Psoas muscle (tissue), 8 donors: ENCODE results near the gene HEPACAM. TPM values are rescaled to one million over a fixed set of nuclear protein-coding genes. Genes with fewer than 3 reads are reported as not detected.

ENCODE experiments used
- ATAC-seq, 4 donors: fragments of 200-7000 bp; cut with Tn5 transposase; one replicate each; pipeline ENCODE4 v1.9.1; 2020; ENCODE audit warnings: moderate library complexity in 3 of 4, mild to moderate bottlenecking in 2 of 4
- DNase-seq, 2 donors: peaks; one replicate each; pipeline ENCODE4 v3.0.0-alpha.2; 2020
- H3K27ac ChIP-seq: fragments of 200-600 bp; one replicate; pipeline ENCODE4 v1.8.0; 2022
- H3K27me3 ChIP-seq, 3 donors: fragments of 200-600 bp in 1 of 3; one replicate each; pipeline versions ENCODE4 v1.6.1 to v1.8.0; 2013 to 2022; ENCODE audit warnings: low read length in 2 of 3, mild to moderate bottlenecking in 2 of 3, moderate library complexity in 1 of 3; ENCODE audit not compliant: insufficient read depth in 3 of 3
- H3K36me3 ChIP-seq, 2 donors: fragments of 200-600 bp in 1 of 2; one replicate each; pipeline versions ENCODE4 v1.6.1 to v1.8.0; 2013 to 2022; ENCODE audit warnings: low read depth in 1 of 2, mild to moderate bottlenecking in 1 of 2, moderate library complexity in 1 of 2; ENCODE audit not compliant: insufficient read depth in 1 of 2
- H3K4me1 ChIP-seq: fragments of 200-600 bp; one replicate; pipeline ENCODE4 v1.8.0; 2022
- H3K4me3 ChIP-seq: fragments of 200-600 bp; one replicate; pipeline ENCODE4 v1.8.0; 2022; ENCODE audit warnings: mild to moderate bottlenecking
- H3K9me3 ChIP-seq: fragments of 200-600 bp; one replicate; pipeline ENCODE4 v1.8.0; 2022
- CTCF ChIP-seq: fragments of 200-600 bp; IDR thresholded peaks from one replicate; pipeline ENCODE4 v1.8.0; 2022; ENCODE audit warnings: antibody characterized with exemption
- WGBS, 3 donors: extraction: QIAGEN DNeasy Blood & Tissue Kit; methylation state at CpG; one replicate each; pipeline versions ENCODE4 v1.1.6 to v1.1.7; 2013; 5-methylcytosine and 5-hydroxymethylcytosine counted together
- intact Hi-C, 2 donors: fragments of 100-400 bp; cut with DNase I; formaldehyde crosslinking; loops; one replicate each; pipeline versions ENCODE4 v1.11.0 to v1.14.2; 2022
- polyA plus RNA-seq, 3 donors: library from polyadenylated mRNA; stranded (reverse); fragments of 200-250 nt; gene quantifications; one replicate each; pipeline ENCODE4 v1.2.3, GENCODE V29; 2013
- total RNA-seq, 4 donors: library from RNA; stranded (reverse); fragmentation: NEBNext Ultra II Directional in 2 of 4; extraction: Animal tissue kit (Norgen Biotek cat#: 25700) in 2 of 4; gene quantifications; one replicate each; pipeline versions ENCODE4 v1.2.1 to v1.2.4, GENCODE V29; 2021 to 2023
- donor health status: healthy with polysubstance abuse.
- donor health status: DM: no; HTN: no; CAD: no; lungs with moderate emphysema.
- donor health status: Bipolar disorder and iron deficiency.
- donor health status: healthy.
- donor health status: DM: yes; HTN: yes; CAD: no.
- donor health status: DM: no; HTN: no; CAD: no.
- donor health status: DM: no; HTN: no; CAD: no.
- donor health status: DM: yes; HTN: yes; CAD: no.

The HEPACAM gene
- total and polyA plus RNA-seq, 7 donors, result 0.05 to 0.25 (median 0.07) TPM; not detected in 2

GRCh38 chr11:124873951-124874350 is 61.9 kb downstream of the HEPACAM start:
- ATAC-seq, result no peak
- Histone ChIP-seq H3K36me3 (no peaks in the 10 kb centered on the region), H3K27ac (no peak overlapping the region), H3K9me3 (no peaks in the 10 kb centered on the region), H3K4me3 (no peak overlapping the region), H3K4me1 (no peaks in the 10 kb centered on the region), H3K27me3 (peaks cover 0 to 49% (median 18%) of the 10 kb centered on the region in 3 donors)
- TF ChIP-seq CTCF, result no peak
- DNase-seq, result no peak
- intact Hi-C loops, result no loop called here
- WGBS, 3 donors, result 72 to 79% (median 74%) methylated on average over 8 of the region's 8 CpGs

GRCh38 chr11:124872741-124873140 is 63.1 kb downstream of the HEPACAM start:
- ATAC-seq, result no peak
- no peak for TF ChIP-seq CTCF
- no peak for DNase-seq
- peaks cover 0 to 61% (median 21%) of the 10 kb centered on the region in 3 donors for H3K27me3 ChIP-seq
- H3K36me3 ChIP-seq, result no peaks in the 10 kb centered on the region
- 30 to 41% (median 33%) methylated on average over 9 of the region's 9 CpGs for WGBS, 3 donors
- H3K27ac ChIP-seq, result no peak overlapping the region
- H3K9me3 ChIP-seq, result no peaks in the 10 kb centered on the region
- H3K4me1 ChIP-seq, result peaks cover 3% of the 10 kb centered on the region
- intact Hi-C loops, result no loop called here
- H3K4me3 ChIP-seq, result no peak overlapping the region

GRCh38 chr11:124872280-124872679 is 63.6 kb downstream of the HEPACAM start:
- no peak for TF ChIP-seq CTCF
- Histone ChIP-seq H3K9me3 (no peaks in the 10 kb centered on the region), H3K4me3 (no peak overlapping the region), H3K27ac (no peak overlapping the region), H3K27me3 (peaks cover 0 to 65% (median 19%) of the 10 kb centered on the region in 3 donors), H3K36me3 (no peaks in the 10 kb centered on the region), H3K4me1 (peaks cover 3% of the 10 kb centered on the region)
- ATAC-seq (no peak), DNase-seq (no peak)
- WGBS, 3 donors, result 46 to 63% (median 46%) methylated on average over 8 of the region's 8 CpGs
- intact Hi-C loops, result no loop called here

GRCh38 chr11:124870430-124870829 is 65.4 kb downstream of the HEPACAM start:
- ATAC-seq, result no peak
- no peaks in the 10 kb centered on the region for H3K36me3 ChIP-seq
- H3K4me3 ChIP-seq, result no peak overlapping the region
- WGBS, 3 donors, result 49 to 61% (median 57%) methylated on average over 7 of the region's 7 CpGs
- no peak for DNase-seq
- no peak overlapping the region for H3K27ac ChIP-seq
- H3K4me1 ChIP-seq, result peaks cover 15% of the 10 kb centered on the region
- intact Hi-C loops, result no loop called here
- H3K9me3 ChIP-seq, result no peaks in the 10 kb centered on the region
- TF ChIP-seq CTCF, result no peak
- H3K27me3 ChIP-seq, result peaks cover 0 to 79% (median 31%) of the 10 kb centered on the region in 3 donors

- WGBS, 3 donors, result 50 to 58% (median 55%) methylated on average over 14 of the region's 14 CpGs
- Histone ChIP-seq H3K36me3 (no peaks in the 10 kb centered on the region), H3K27me3 (peaks cover 0 to 84% (median 35%) of the 10 kb centered on the region in 3 donors), H3K4me1 (peaks cover 20% of the 10 kb centered on the region), H3K27ac (no peak overlapping the region), H3K9me3 (no peaks in the 10 kb centered on the region), H3K4me3 (no peak overlapping the region)
- intact Hi-C loops, result no loop called here
- no peak for DNase-seq
- ATAC-seq, result no peak
- TF ChIP-seq CTCF, result no peak
Observed at GRCh38 chr11:124869856-124870387, 65.9 kb downstream of the HEPACAM start.
